Keratinocyte (primary cell): ENCODE data around the gene AFF2. TPM values are rescaled to one million over a fixed set of nuclear protein-coding genes. Genes with fewer than 3 reads are reported as not detected.

Source experiments
- DNase-seq: peaks from one replicate; pipeline ENCODE4 v3.0.0-alpha.2; 2011; ENCODE audit warnings: low read depth, missing footprints, low spot score
- FAIRE-seq: peaks from 2 replicates; lab custom pipeline; 2011; peaks lifted over from hg19 to GRCh38; lab: Jason Lieb, UNC
- H2AFZ ChIP-seq: 2 replicates; pipeline ENCODE4 v1.6.0; 2012; ENCODE audit warnings: low read length, control low read depth, inconsistent platforms; ENCODE audit not compliant: control insufficient read depth
- H3K27ac ChIP-seq: 2 replicates; pipeline ENCODE4 v1.5.1; 2011; ENCODE audit warnings: low read length; ENCODE audit not compliant: control insufficient read depth, insufficient read depth
- H3K27me3 ChIP-seq: 3 replicates; pipeline ENCODE4 v1.6.0; 2011; ENCODE audit warnings: low read length; ENCODE audit not compliant: control insufficient read depth, insufficient read depth; ENCODE audit errors: extremely low read depth
- H3K36me3 ChIP-seq, 2 experiments: 2 replicates in 1 of 2; 3 replicates in 1 of 2; pipeline ENCODE4 v1.5.1; 2011; ENCODE audit warnings: low read length in 2 of 2, mild to moderate bottlenecking in 1 of 2; ENCODE audit not compliant: control insufficient read depth in 2 of 2, insufficient read depth in 2 of 2; ENCODE audit errors: extremely low read depth in 1 of 2
- H3K4me1 ChIP-seq: 3 replicates; pipeline ENCODE4 v1.5.1; 2011; ENCODE audit warnings: low read length; ENCODE audit not compliant: control insufficient read depth, insufficient read depth; ENCODE audit errors: extremely low read depth
- H3K4me2 ChIP-seq: 3 replicates; pipeline ENCODE4 v1.6.0; 2011; ENCODE audit warnings: low read depth, low read length; ENCODE audit not compliant: control insufficient read depth, insufficient read depth; ENCODE audit errors: extremely low read depth
- H3K4me3 ChIP-seq, 3 experiments: fragments of 200-600 bp in 1 of 3; sonication (generic) in 1 of 3; 2 replicates in 2 of 3; 3 replicates in 1 of 3; pipeline ENCODE4 v1.5.1; 2011 to 2016; ENCODE audit warnings: low read length in 3 of 3, mild to moderate bottlenecking in 3 of 3, control low read depth in 2 of 3, inconsistent platforms in 1 of 3, low read depth in 1 of 3, mixed read lengths in 1 of 3, mixed run types in 1 of 3, moderate library complexity in 1 of 3; ENCODE audit not compliant: control insufficient read depth in 2 of 3, insufficient read depth in 2 of 3; ENCODE audit errors: extremely low read depth in 1 of 3
- H3K79me2 ChIP-seq: 2 replicates; pipeline ENCODE4 v1.6.0; 2012; ENCODE audit warnings: low read length; ENCODE audit not compliant: control insufficient read depth, insufficient read depth
- H3K9ac ChIP-seq: 3 replicates; pipeline ENCODE4 v1.6.0; 2011; ENCODE audit warnings: low read length; ENCODE audit not compliant: control insufficient read depth, insufficient read depth; ENCODE audit errors: extremely low read depth
- H3K9me1 ChIP-seq: 3 replicates; pipeline ENCODE4 v1.6.0; 2011; ENCODE audit warnings: low read length; ENCODE audit not compliant: control insufficient read depth, insufficient read depth; ENCODE audit errors: extremely low read depth
- H3K9me3 ChIP-seq: 2 replicates; pipeline ENCODE4 v1.5.1; 2012; ENCODE audit warnings: low read depth, low read length; ENCODE audit not compliant: control insufficient read depth
- H4K20me1 ChIP-seq: 3 replicates; pipeline ENCODE4 v1.6.0; 2011; ENCODE audit warnings: low read length; ENCODE audit not compliant: control insufficient read depth, insufficient read depth; ENCODE audit errors: extremely low read depth
- CTCF ChIP-seq, 3 experiments: IDR thresholded peaks in 1 of 3; conservative IDR thresholded peaks in 1 of 3; optimal IDR thresholded peaks in 1 of 3; 2 replicates in 2 of 3; 3 replicates in 1 of 3; pipeline versions ENCODE3 to v1.5.1; 2011; ENCODE audit warnings: low read length in 3 of 3, mild to moderate bottlenecking in 3 of 3, moderate library complexity in 2 of 3, control low read depth in 1 of 3, inconsistent platforms in 1 of 3; ENCODE audit not compliant: insufficient read depth in 2 of 3; ENCODE audit errors: extremely low read depth in 1 of 3
- EZH2 ChIP-seq: IDR thresholded peaks from one replicate; pipeline ENCODE4 v1.6.1; 2012; ENCODE audit warnings: inconsistent platforms, mild to moderate bottlenecking, low read length, moderate library complexity
- dilution Hi-C: fragments of 300-500 bp; cut with MboI; formaldehyde crosslinking; loops from one replicate; pipeline ENCODE4 v1.7.0; 2020; ENCODE audit warnings: low sequenced_read_pairs; ENCODE audit not compliant: extremely low pct_ligation_motif_present
- polyA plus RNA-seq, 5 experiments: library from polyadenylated mRNA; depleted of rRNA in 3 of 5; stranded (reverse) in 3 of 5; stranded (forward) in 1 of 5; unstranded in 1 of 5; fragments of >200 nt; gene quantifications; 1 replicate in 1 of 5; 2 replicates in 3 of 5; 3 replicates in 1 of 5; pipeline versions ENCODE4 v1.2.1 to v1.2.3, GENCODE V29; 2011 to 2012; ENCODE audit warnings: missing spikeins in 2 of 5, low read depth in 1 of 5, low replicate concordance in 1 of 5

The AFF2 gene
- polyA plus RNA-seq, 1 donor (not counting 4 experiments of a cell fraction or from before 2014, with no cell fraction given): 0.01 TPM

DNA sequence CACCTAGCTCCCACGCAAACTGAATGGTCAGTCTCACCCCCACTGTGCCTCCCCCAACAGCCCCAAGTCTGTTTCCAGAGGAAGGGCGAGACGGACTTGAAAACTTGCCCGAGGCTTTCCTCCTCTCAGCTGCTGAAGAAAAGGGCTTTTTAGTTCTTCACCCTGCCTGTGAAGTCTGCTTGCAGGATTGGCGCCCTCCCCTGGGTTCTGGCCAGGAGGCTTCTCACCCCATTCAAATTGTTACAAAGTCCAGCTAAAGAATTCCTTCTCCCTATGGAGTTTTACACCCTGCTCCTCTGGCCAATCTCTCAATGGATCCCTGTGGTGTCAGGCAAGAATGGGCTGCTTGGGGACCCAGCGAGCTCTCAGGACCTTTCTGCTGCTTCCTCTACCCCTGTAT is 241.0 kb downstream of the AFF2 start:
- no peaks in the 10 kb centered on the region for H3K4me1 ChIP-seq
- no peaks in the 10 kb centered on the region for H3K36me3 ChIP-seq
- H3K4me3 ChIP-seq: no peak overlapping the region
- no peak overlapping the region for H3K27ac ChIP-seq
- no peaks in the 10 kb centered on the region for H4K20me1 ChIP-seq
- TF ChIP-seq EZH2 (no peak), CTCF (optimal IDR thresholded peaks at IDR 0.05 in 1 of 3, IDR thresholded peaks at IDR 0.05 in 1 of 3, conservative IDR thresholded peaks at IDR 0.05 in 1 of 3; ENCODE audit: extremely low read depth in 1 of 3, insufficient read depth in 2 of 3, low read length in 3 of 3) (no peak)
- H3K27me3 ChIP-seq: no peaks in the 10 kb centered on the region
- DNase-seq (no peak), FAIRE-seq (no peak)
- H3K4me2 ChIP-seq: no peak overlapping the region
- no peaks in the 10 kb centered on the region for H3K9me3 ChIP-seq
- dilution Hi-C loops: no loop called here
- H3K9me1 ChIP-seq: no peaks in the 10 kb centered on the region
- no peaks in the 10 kb centered on the region for H3K79me2 ChIP-seq
- no peak overlapping the region for H2AFZ ChIP-seq
- no peak overlapping the region for H3K9ac ChIP-seq

DNA sequence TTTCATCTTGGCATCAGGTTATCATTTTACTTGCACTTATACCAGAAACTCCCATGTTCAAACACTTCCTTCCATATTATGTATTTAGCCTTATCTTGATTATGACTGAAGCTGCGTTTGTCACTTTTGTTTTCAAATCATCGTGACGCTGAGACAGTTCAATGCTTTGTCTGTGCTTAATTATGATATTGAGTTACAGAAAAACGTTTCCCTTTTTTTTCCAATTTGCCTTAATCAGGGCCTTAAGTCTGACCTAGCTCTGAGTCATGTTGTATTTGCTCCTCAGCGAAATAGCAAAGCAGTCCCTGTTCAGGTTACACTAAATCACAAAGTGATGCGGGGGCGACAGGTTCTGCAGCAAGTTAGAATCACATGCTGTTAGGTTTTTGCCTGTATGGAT is 254.7 kb downstream of the AFF2 start:
- Histone ChIP-seq H4K20me1 (no peaks in the 10 kb centered on the region), H2AFZ (no peak overlapping the region), H3K9me1 (no peaks in the 10 kb centered on the region), H3K4me1 (no peaks in the 10 kb centered on the region), H3K79me2 (no peaks in the 10 kb centered on the region), H3K9me3 (no peaks in the 10 kb centered on the region), H3K9ac (no peak overlapping the region), H3K27ac (no peak overlapping the region), H3K36me3 (no peaks in the 10 kb centered on the region), H3K27me3 (no peaks in the 10 kb centered on the region), H3K4me3 (no peak overlapping the region), H3K4me2 (no peak overlapping the region)
- dilution Hi-C loops: no loop called here
- no peak for FAIRE-seq
- DNase-seq: no peak
- no peak for TF ChIP-seq EZH2
- TF ChIP-seq CTCF (optimal IDR thresholded peaks at IDR 0.05 in 1 of 3, IDR thresholded peaks at IDR 0.05 in 1 of 3, conservative IDR thresholded peaks at IDR 0.05 in 1 of 3; ENCODE audit: extremely low read depth in 1 of 3, insufficient read depth in 2 of 3, low read length in 3 of 3): no peak
